WTC11 (cell line): ENCODE measurements around the gene SNX19. TPM values are rescaled to one million over a fixed set of nuclear protein-coding genes. Genes with fewer than 3 reads are reported as not detected.

Experiments used
- ATAC-seq: fragments of 200-7000 bp; cut with Tn5 transposase; 2 replicates; pipeline ENCODE4 v1.10.0; 2021; ENCODE audit warnings: mild to moderate bottlenecking, moderate library complexity
- CTCF ChIA-PET: fragments of 300-600 bp; sonication (Branson Sonifier 250); formaldehyde crosslinking; loops from one replicate; lab custom pipeline; 2021; ENCODE audit warnings: antibody characterized with exemption; lab: Charles Lee
- POLR2A ChIA-PET: fragments of 350-600 bp; sonication (Branson Sonifier 250); formaldehyde crosslinking; loops from one replicate; lab custom pipeline; 2021; ENCODE audit warnings: antibody characterized with exemption; lab: Charles Lee
- DNase-seq: peaks from one replicate; pipeline ENCODE4 v3.0.0; 2021; ENCODE audit warnings: low spot score
- H3K27ac Mint-ChIP-seq: 2 replicates; pipeline ENCODE4 v1.8.0; 2021; ENCODE audit warnings: mixed read lengths
- H3K27me3 Mint-ChIP-seq: 2 replicates; pipeline ENCODE4 v1.8.0; 2021; ENCODE audit warnings: low read depth, mild to moderate bottlenecking, moderate library complexity, mixed read lengths
- H3K36me3 Mint-ChIP-seq: 2 replicates; pipeline ENCODE4 v1.8.0; 2021; ENCODE audit warnings: mixed read lengths
- H3K4me1 Mint-ChIP-seq: 2 replicates; pipeline ENCODE4 v1.8.0; 2022; ENCODE audit warnings: mixed read lengths
- H3K4me3 Mint-ChIP-seq: 2 replicates; pipeline ENCODE4 v1.8.0; 2021; ENCODE audit warnings: mild to moderate bottlenecking, moderate library complexity, mixed read lengths
- H3K9me3 Mint-ChIP-seq: 2 replicates; pipeline ENCODE4 v1.8.0; 2021; ENCODE audit warnings: mixed read lengths
- ETV6 ChIP-seq: sonication (generic); formaldehyde crosslinking; IDR thresholded peaks from 2 replicates; pipeline ENCODE4 v1.8.1; 2022; ENCODE audit warnings: mild to moderate bottlenecking, missing genetic modification reagents
- HMGXB4 ChIP-seq: sonication (generic); formaldehyde crosslinking; IDR thresholded peaks from 2 replicates; pipeline ENCODE4 v1.8.1; 2023; ENCODE audit warnings: mild to moderate bottlenecking, moderate library complexity, missing genetic modification reagents
- MLX ChIP-seq: sonication (generic); formaldehyde crosslinking; IDR thresholded peaks from 2 replicates; pipeline ENCODE4 v1.8.1; 2023; ENCODE audit warnings: mild to moderate bottlenecking, missing genetic modification reagents, moderate library complexity
- MYBL2 ChIP-seq: sonication (generic); formaldehyde crosslinking; IDR thresholded peaks from 2 replicates; pipeline ENCODE4 v1.8.1; 2023; ENCODE audit warnings: mild to moderate bottlenecking, moderate library complexity, missing genetic modification reagents
- NFATC4 ChIP-seq: fragments of 250-450 bp; sonication (Bioruptor Pico); IDR thresholded peaks from 2 replicates; pipeline ENCODE4 v1.9.0; 2021; ENCODE audit warnings: mild to moderate bottlenecking
- OVOL2 ChIP-seq: fragments of 250-450 bp; sonication (Bioruptor Pico); IDR thresholded peaks from 2 replicates; pipeline ENCODE4 v1.9.0; 2021; ENCODE audit warnings: mild to moderate bottlenecking, borderline replicate concordance
- PRDM15 ChIP-seq: sonication (generic); formaldehyde crosslinking; IDR thresholded peaks from 2 replicates; pipeline ENCODE4 v1.8.0; 2022; ENCODE audit warnings: missing genetic modification reagents
- USF1 ChIP-seq: sonication (generic); formaldehyde crosslinking; IDR thresholded peaks from 2 replicates; pipeline ENCODE4 v1.8.0; 2022; ENCODE audit warnings: mild to moderate bottlenecking, missing genetic modification reagents
- ZNF121 ChIP-seq: sonication (generic); formaldehyde crosslinking; IDR thresholded peaks from 2 replicates; pipeline ENCODE4 v1.8.0; 2023; ENCODE audit warnings: missing genetic modification reagents
- ZNF138 ChIP-seq: sonication (generic); formaldehyde crosslinking; conservative IDR thresholded peaks from 2 replicates; pipeline ENCODE4 v1.8.1; 2022; ENCODE audit warnings: mild to moderate bottlenecking, moderate library complexity, missing genetic modification reagents
- ZNF232 ChIP-seq: sonication (generic); formaldehyde crosslinking; IDR thresholded peaks from 2 replicates; pipeline ENCODE4 v1.8.0; 2022; ENCODE audit warnings: mild to moderate bottlenecking, missing genetic modification reagents
- ZNF671 ChIP-seq: fragments of 250-450 bp; sonication (Bioruptor Pico); IDR thresholded peaks from 2 replicates; pipeline ENCODE4 v1.8.0; 2021; ENCODE audit warnings: mild to moderate bottlenecking
- total RNA-seq: library from RNA; stranded (reverse); gene quantifications from 3 replicates; pipeline ENCODE4 v1.2.3, GENCODE V29; 2021

Gene SNX19
- total RNA-seq, 1 experiment from 2014 or later: 25.2 TPM

- no peak for TF ChIP-seq PRDM15 (CRISPR knock-in tag)
These were observed 25.0 kb downstream of the SNX19 start (continued) for GRCh38 chr11:130891326-130891725.

GRCh38 chr11:130890039-130890745 is 26.1 kb downstream of the SNX19 start:
- ATAC-seq: no peak
- DNase-seq: no peak
- H3K36me3 Mint-ChIP-seq: peaks cover 12% of the 10 kb centered on the region
- H3K4me1 Mint-ChIP-seq: peaks cover 20% of the 10 kb centered on the region
- no peaks in the 10 kb centered on the region for H3K9me3 Mint-ChIP-seq
- no peak for TF ChIP-seq ETV6 (CRISPR knock-in tag)
- TF ChIP-seq HMGXB4 (CRISPR knock-in tag): no peak
- no peak for TF ChIP-seq ZNF138 (CRISPR knock-in tag)
- no peak for TF ChIP-seq ZNF232
- no peak for TF ChIP-seq PRDM15 (CRISPR knock-in tag)
- TF ChIP-seq ZNF121 (CRISPR knock-in tag): no peak
- TF ChIP-seq NFATC4 (CRISPR knock-in tag): no peak
- TF ChIP-seq MLX (CRISPR knock-in tag): no peak
- no peak for TF ChIP-seq ZNF671 (CRISPR knock-in tag)
- TF ChIP-seq USF1 (CRISPR knock-in tag): no peak
- TF ChIP-seq OVOL2 (CRISPR knock-in tag): no peak
- ChIA-PET CTCF (no interaction called here), POLR2A (no interaction called here)
- no peak overlapping the region for H3K27ac Mint-ChIP-seq
- H3K4me3 Mint-ChIP-seq: no peak overlapping the region
- H3K27me3 Mint-ChIP-seq: no peaks in the 10 kb centered on the region

- no peaks in the 10 kb centered on the region for H3K9me3 Mint-ChIP-seq
- ATAC-seq (no peak), DNase-seq (no peak)
- H3K36me3 Mint-ChIP-seq: peaks cover 14% of the 10 kb centered on the region
- POLR2A ChIA-PET: no interaction called here
- CTCF ChIA-PET: no interaction called here
- H3K4me3 Mint-ChIP-seq: no peak overlapping the region
- TF ChIP-seq MYBL2 (CRISPR knock-in tag): no peak
- no peak overlapping the region for H3K27ac Mint-ChIP-seq
- no peaks in the 10 kb centered on the region for H3K27me3 Mint-ChIP-seq
- peaks cover 16% of the 10 kb centered on the region for H3K4me1 Mint-ChIP-seq
These were observed 27.5 kb downstream of the SNX19 start for GRCh38 chr11:130888790-130889189.
